Lower lobe of right lung (tissue), 2 donors: ENCODE results near the gene MRPL34. TPM values are rescaled to one million over a fixed set of nuclear protein-coding genes. Genes with fewer than 3 reads are reported as not detected.

Experiments used
- ATAC-seq, 2 donors: fragments of 200-7000 bp; cut with Tn5 transposase; one replicate each; pipeline ENCODE4 v1.9.1; 2020 to 2022; ENCODE audit warnings: mild to moderate bottlenecking in 2 of 2, moderate library complexity in 2 of 2
- DNase-seq: peaks from one replicate; pipeline ENCODE4 v3.0.0-alpha.2; 2020
- H3K27ac ChIP-seq: fragments of 200-600 bp; one replicate; pipeline ENCODE4 v1.8.0; 2022
- H3K27me3 ChIP-seq: fragments of 200-600 bp; one replicate; pipeline ENCODE4 v1.8.0; 2022; ENCODE audit warnings: low read depth
- H3K36me3 ChIP-seq: fragments of 200-600 bp; one replicate; pipeline ENCODE4 v1.8.0; 2022; ENCODE audit warnings: mild to moderate bottlenecking
- H3K4me1 ChIP-seq: fragments of 200-600 bp; one replicate; pipeline ENCODE4 v1.8.0; 2022
- H3K4me3 ChIP-seq: fragments of 200-600 bp; one replicate; pipeline ENCODE4 v1.8.0; 2022; ENCODE audit warnings: mild to moderate bottlenecking
- H3K9me3 ChIP-seq: fragments of 200-600 bp; one replicate; pipeline ENCODE4 v1.8.0; 2022
- CTCF ChIP-seq: fragments of 200-600 bp; IDR thresholded peaks from one replicate; pipeline ENCODE4 v1.8.0; 2022; ENCODE audit warnings: antibody characterized with exemption, mild to moderate bottlenecking
- intact Hi-C: fragments of 100-400 bp; cut with DNase I; formaldehyde crosslinking; loops from one replicate; pipeline ENCODE4 v1.11.0; 2022
- total RNA-seq: library from RNA; stranded (reverse); fragmentation: NEBNext Ultra II Directional; extraction: Animal tissue kit (Norgen Biotek cat#: 25700); gene quantifications from one replicate; pipeline ENCODE4 v1.2.1, GENCODE V29; 2021
- donor health status: DM: no; HTN: yes; CAD: no; lungs with severe emphysema.

The MRPL34 gene
- total RNA-seq, 1 donor from 2014 or later: 68.3 TPM

GRCh38 chr19:17333611-17334413, 28.1 kb downstream of the MRPL34 start:
- TF ChIP-seq CTCF: no peak
- intact Hi-C loops: no loop called here
- Histone ChIP-seq H3K4me3 (peak overlapping the region; percentile 88), H3K27me3 (peaks cover 9% of the 10 kb centered on the region), H3K4me1 (peaks cover 42% of the 10 kb centered on the region), H3K27ac (peak overlapping the region; percentile 81), H3K9me3 (no peaks in the 10 kb centered on the region), H3K36me3 (no peaks in the 10 kb centered on the region)
- DNase-seq: no peak
- ATAC-seq: no peak

- Histone ChIP-seq H3K4me3 (peak within 1 kb of the TSS; percentile 88), H3K36me3 (no peaks in the 10 kb centered on the region), H3K4me1 (peaks cover 33% of the 10 kb centered on the region), H3K27ac (peak within 1 kb of the TSS; percentile 81), H3K27me3 (peaks cover under 1% of the 10 kb centered on the region), H3K9me3 (no peaks in the 10 kb centered on the region)
- TF ChIP-seq CTCF: no peak
- DNase-seq (peak; percentile 96), ATAC-seq (peak; percentile 82 to 89)
- intact Hi-C loops: no loop called here
These were observed 29.0 kb downstream of the MRPL34 start, which contains the start of gene ANO8 for GRCh38 chr19:17334414-17335409. TSS of gene ANO8 (minus strand) at chr19:17334855. CDS start at chr19:17334670, 185 bp downstream.

GRCh38 chr19:17335575-17335974, 29.9 kb downstream of the MRPL34 start:
- H3K4me1 ChIP-seq: peaks cover 33% of the 10 kb centered on the region
- no peaks in the 10 kb centered on the region for H3K9me3 ChIP-seq
- H3K36me3 ChIP-seq: no peaks in the 10 kb centered on the region
- no peak overlapping the region for H3K27ac ChIP-seq
- DNase-seq (no peak), ATAC-seq (no peak)
- H3K4me3 ChIP-seq: no peak overlapping the region
- TF ChIP-seq CTCF: no peak
- intact Hi-C loops: no loop called here
- no peaks in the 10 kb centered on the region for H3K27me3 ChIP-seq

GRCh38 chr19:17336872-17337674, 31.4 kb downstream of the MRPL34 start, which contains the start of gene GTPBP3:
TSS of gene GTPBP3 (plus strand) at chr19:17337553. CDS start at chr19:17337612, 59 bp downstream.
- DNase-seq: peak; percentile 99
- intact Hi-C loops: no loop called here
- H3K36me3 ChIP-seq: peaks cover 8% of the 10 kb centered on the region
- ATAC-seq: peak; percentile 94
- H3K9me3 ChIP-seq: no peaks in the 10 kb centered on the region
- H3K27ac ChIP-seq: peak within 1 kb of the TSS; percentile 95
- no peak for TF ChIP-seq CTCF
- peak within 1 kb of the TSS; percentile 96 for H3K4me3 ChIP-seq
- peaks cover 33% of the 10 kb centered on the region for H3K4me1 ChIP-seq
- no peaks in the 10 kb centered on the region for H3K27me3 ChIP-seq
